Liver (tissue), 9 donors: ENCODE data around the gene KDM3A. TPM values are rescaled to one million over a fixed set of nuclear protein-coding genes. Genes with fewer than 3 reads are reported as not detected.

Experiments
- DNase-seq: peaks from one replicate; pipeline ENCODE4 v3.0.0-alpha.2; 2017; ENCODE audit warnings: low spot score
- H3K27ac ChIP-seq, 2 donors: one replicate each; pipeline ENCODE4 v1.7.0; 2013; ENCODE audit warnings: inconsistent platforms in 2 of 2, low read length in 2 of 2, control low read depth in 1 of 2, low read depth in 1 of 2, mild to moderate bottlenecking in 1 of 2
- H3K27me3 ChIP-seq, 4 donors: one replicate each; pipeline versions ENCODE4 v1.6.1 to v1.7.0; 2013; ENCODE audit warnings: low read length in 3 of 4, inconsistent platforms in 1 of 4, mild to moderate bottlenecking in 1 of 4, moderate library complexity in 1 of 4; ENCODE audit not compliant: control insufficient read depth in 4 of 4, insufficient read depth in 4 of 4
- H3K36me3 ChIP-seq, 4 donors: one replicate each; pipeline versions ENCODE4 v1.6.1 to v1.7.0; 2013; ENCODE audit warnings: low read length in 3 of 4, mild to moderate bottlenecking in 3 of 4, low read depth in 1 of 4, moderate library complexity in 1 of 4; ENCODE audit not compliant: control insufficient read depth in 4 of 4, insufficient read depth in 3 of 4
- H3K4me1 ChIP-seq, 4 donors: one replicate each; pipeline versions ENCODE4 v1.6.1 to v1.7.0; 2013; ENCODE audit warnings: low read length in 3 of 4, mild to moderate bottlenecking in 3 of 4, moderate library complexity in 1 of 4; ENCODE audit not compliant: control insufficient read depth in 4 of 4, insufficient read depth in 4 of 4
- H3K4me3 ChIP-seq, 3 donors: one replicate each; pipeline versions ENCODE4 v1.6.1 to v1.7.0; 2013; ENCODE audit warnings: low read length in 3 of 3, control low read depth in 1 of 3, low read depth in 1 of 3, mild to moderate bottlenecking in 1 of 3
- H3K9ac ChIP-seq, 2 donors: one replicate each; pipeline ENCODE4 v1.7.0; 2013; ENCODE audit warnings: low read length in 2 of 2, mild to moderate bottlenecking in 2 of 2, moderate library complexity in 2 of 2, control low read depth in 1 of 2, low read depth in 1 of 2
- H3K9me3 ChIP-seq, 4 donors: one replicate each; pipeline versions ENCODE4 v1.6.1 to v1.7.0; 2013; ENCODE audit warnings: low read length in 3 of 4; ENCODE audit not compliant: control insufficient read depth in 4 of 4
- ATF3 ChIP-seq: IDR thresholded peaks from 2 replicates; pipeline ENCODE4 v1.6.1; 2016; ENCODE audit warnings: antibody characterized with exemption
- CTCF ChIP-seq: fragments of 150-350 bp; IDR thresholded peaks from 2 replicates; pipeline ENCODE4 v1.5.1; 2017; ENCODE audit warnings: improper control_type of control experiment, low read depth, low read length; ENCODE audit not compliant: missing input control
- FOXA1 ChIP-seq: IDR thresholded peaks from 2 replicates; pipeline ENCODE4 v1.6.1; 2016; ENCODE audit warnings: antibody characterized with exemption
- FOXA2 ChIP-seq: IDR thresholded peaks from 2 replicates; pipeline ENCODE4 v1.6.1; 2016; ENCODE audit warnings: antibody characterized with exemption
- HNF4A ChIP-seq, 2 donors: conservative IDR thresholded peaks; 2 replicates each; pipeline ENCODE4 v1.6.1; 2016; ENCODE audit warnings: antibody characterized with exemption in 2 of 2, mild to moderate bottlenecking in 2 of 2
- JUND ChIP-seq, 2 donors: IDR thresholded peaks; 2 replicates each; pipeline ENCODE4 v1.6.1; 2016; ENCODE audit warnings: antibody characterized with exemption in 2 of 2
- MAX ChIP-seq: IDR thresholded peaks from 2 replicates; pipeline ENCODE4 v1.6.1; 2016; ENCODE audit warnings: antibody characterized with exemption
- NR2F2 ChIP-seq: IDR thresholded peaks from 2 replicates; pipeline ENCODE4 v1.6.1; 2016; ENCODE audit warnings: antibody characterized with exemption
- RAD21 ChIP-seq, 2 donors: IDR thresholded peaks; 2 replicates each; pipeline ENCODE4 v1.6.1; 2016; ENCODE audit warnings: antibody characterized with exemption in 2 of 2, mild to moderate bottlenecking in 2 of 2
- REST ChIP-seq: IDR thresholded peaks from 2 replicates; pipeline ENCODE4 v1.6.1; 2016; ENCODE audit warnings: antibody characterized with exemption, mild to moderate bottlenecking
- RXRA ChIP-seq, 2 donors: IDR thresholded peaks; 2 replicates each; pipeline ENCODE4 v1.6.1; 2017 to 2018; ENCODE audit warnings: antibody characterized with exemption in 2 of 2, mild to moderate bottlenecking in 1 of 2
- SP1 ChIP-seq: IDR thresholded peaks from 2 replicates; pipeline ENCODE4 v1.6.1; 2018; ENCODE audit warnings: antibody characterized with exemption, mild to moderate bottlenecking
- TAF1 ChIP-seq: conservative IDR thresholded peaks from 2 replicates; pipeline ENCODE4 v1.6.1; 2016; ENCODE audit warnings: antibody characterized with exemption, mild to moderate bottlenecking
- YY1 ChIP-seq: IDR thresholded peaks from 2 replicates; pipeline ENCODE4 v1.6.1; 2016; ENCODE audit warnings: antibody characterized with exemption, mild to moderate bottlenecking
- WGBS: extraction: QIAGEN DNeasy Blood & Tissue Kit; methylation state at CpG from one replicate; pipeline ENCODE4 v1.1.7; 2013; 5-methylcytosine and 5-hydroxymethylcytosine counted together
- polyA plus RNA-seq, 2 donors: library from polyadenylated mRNA; stranded (reverse) in 1 of 2; unstranded in 1 of 2; fragments of 200-250 nt in 1 of 2; fragments of >200 nt in 1 of 2; fragmentation: Nextera tagmentation in 1 of 2; extraction: Ambion mirVana in 1 of 2; gene quantifications; one replicate each; pipeline versions ENCODE4 v1.2.1 to v1.2.3, GENCODE V29; 2013 to 2015
- total RNA-seq, 2 donors: library from RNA; depleted of rRNA; stranded (reverse); fragments of >200 nt; gene quantifications; one replicate each; pipeline ENCODE4 v1.2.3, GENCODE V29; 2014
- donor health status: healthy.
- donor health status: healthy.
- donor health status: healthy.
- donor health status: healthy.
- donor health status: healthy.

Gene KDM3A
- total and polyA plus RNA-seq, 4 donors: 3.9 to 19.8 (median 8.3) TPM

GRCh38 chr2:86453836-86454235 lies 12.7 kb downstream of the KDM3A start:
- TF ChIP-seq RAD21 (IDR thresholded peaks at IDR 0.05) (peak in 1 of 2 donors; percentile 9), JUND (IDR thresholded peaks at IDR 0.05) (no peak), CTCF (no peak)
- Histone ChIP-seq H3K36me3 (peaks cover 10 to 49% (median 41%) of the 10 kb centered on the region in 4 donors), H3K4me3 (no peak overlapping the region), H3K9me3 (no peaks in the 10 kb centered on the region), H3K4me1 (peaks cover 0 to 4% (median 0%) of the 10 kb centered on the region in 4 donors), H3K27me3 (no peaks in the 10 kb centered on the region), H3K9ac (no peak overlapping the region), H3K27ac (no peak overlapping the region)
- 18% methylated on average over 2 of the region's 2 CpGs for WGBS
- no peak for DNase-seq

GRCh38 chr2:86454238-86454637 lies 13.1 kb downstream of the KDM3A start:
- no peak for TF ChIP-seq JUND (IDR thresholded peaks at IDR 0.05)
- no peak for TF ChIP-seq HNF4A (conservative IDR thresholded peaks at IDR 0.05)
- TF ChIP-seq ATF3: no peak
- no peak for TF ChIP-seq SP1
- no peak for TF ChIP-seq NR2F2
- no peak for TF ChIP-seq MAX
- no peak for TF ChIP-seq FOXA1
- TF ChIP-seq YY1: no peak
- TF ChIP-seq RAD21 (IDR thresholded peaks at IDR 0.05): no peak
- TF ChIP-seq FOXA2: no peak
- TF ChIP-seq TAF1: no peak
- TF ChIP-seq CTCF: no peak
- Histone ChIP-seq H3K9ac (no peak overlapping the region), H3K4me1 (peaks cover 0 to 4% (median 0%) of the 10 kb centered on the region in 4 donors), H3K36me3 (peaks cover 10 to 51% (median 42%) of the 10 kb centered on the region in 4 donors), H3K27me3 (no peaks in the 10 kb centered on the region), H3K9me3 (no peaks in the 10 kb centered on the region), H3K27ac (no peak overlapping the region), H3K4me3 (no peak overlapping the region)
- DNase-seq: no peak

GRCh38 chr2:86455181-86455580 lies 14.0 kb downstream of the KDM3A start:
- H3K9ac ChIP-seq: no peak overlapping the region
- peaks cover 10 to 58% (median 44%) of the 10 kb centered on the region in 4 donors for H3K36me3 ChIP-seq
- no peaks in the 10 kb centered on the region for H3K27me3 ChIP-seq
- TF ChIP-seq RXRA (IDR thresholded peaks at IDR 0.05): no peak
- no peak for TF ChIP-seq REST
- no peak for TF ChIP-seq RAD21 (IDR thresholded peaks at IDR 0.05)
- no peak for TF ChIP-seq FOXA2
- no peak for TF ChIP-seq SP1
- TF ChIP-seq TAF1: no peak
- H3K9me3 ChIP-seq: no peaks in the 10 kb centered on the region
- 97% methylated on average over 5 of the region's 5 CpGs for WGBS
- H3K4me1 ChIP-seq: peaks cover 0 to 4% (median 0%) of the 10 kb centered on the region in 4 donors
- no peak overlapping the region for H3K27ac ChIP-seq
- no peak for DNase-seq
- H3K4me3 ChIP-seq: no peak overlapping the region
